K562 (cell line): ENCODE data around the gene CENPQ. TPM values are rescaled to one million over a fixed set of nuclear protein-coding genes. Genes with fewer than 3 reads are reported as not detected.

ENCODE experiments used
- ATAC-seq: fragments of 200-7000 bp; cut with Tn5 transposase; 3 replicates; pipeline ENCODE4 v1.9.1; 2020; ENCODE audit warnings: moderate library complexity
- BruUV-seq: library from RNA; stranded (reverse); fragments of 400-500 nt; replicated peaks from 2 replicates; lab custom pipeline; 2021; lab: Mats Ljungman, UMichigan
- CTCF ChIA-PET: fragments of 300-600 bp; formaldehyde crosslinking; extraction: SDS; loops from one replicate; lab custom pipeline; 2021; ENCODE audit warnings: low intra/inter-chr PET ratio; lab: Yijun Ruan, JAX
- POLR2A ChIA-PET: fragments of 300-600, 350-650 bp; sonication (Branson Sonifier 250); formaldehyde crosslinking; extraction: SDS; loops from one replicate; lab custom pipeline; 2021; ENCODE audit warnings: antibody characterized with exemption, inconsistent platforms; lab: Yijun Ruan, JAX
- DNase-seq, 4 experiments: peaks; one replicate each; pipeline versions ENCODE4 v3.0.0 to v3.0.0-alpha.2; 2011 to 2018; ENCODE audit warnings: low spot score in 3 of 4, mixed read lengths in 3 of 4; ENCODE audit errors: extremely low read depth in 1 of 4
- FAIRE-seq: peaks from 2 replicates; lab custom pipeline; 2011; peaks lifted over from hg19 to GRCh38; lab: Jason Lieb, UNC
- H2AFZ ChIP-seq: 2 replicates; pipeline ENCODE4 v1.6.0; 2011; ENCODE audit warnings: low read depth, low read length, control low read depth, inconsistent platforms
- H3K27ac ChIP-seq: fragments of 200-600 bp; 3 replicates; pipeline ENCODE4 v1.8.0; 2011; ENCODE audit warnings: low read depth, mild to moderate bottlenecking, control low read depth, inconsistent platforms, low read length, moderate library complexity, mixed read lengths; ENCODE audit errors: extremely low read depth
- H3K27me3 ChIP-seq, 2 experiments: fragments of 300-600 bp in 1 of 2; 2 replicates in 1 of 2; 3 replicates in 1 of 2; pipeline versions ENCODE4 v1.6.0 to v1.8.0; 2011; ENCODE audit warnings: inconsistent platforms in 2 of 2, low read length in 2 of 2, mild to moderate bottlenecking in 1 of 2, mixed read lengths in 1 of 2, moderate library complexity in 1 of 2; ENCODE audit not compliant: control insufficient read depth in 2 of 2, insufficient read depth in 2 of 2
- H3K36me3 ChIP-seq: fragments of 300-600 bp; 3 replicates; pipeline ENCODE4 v1.8.0; 2011; ENCODE audit warnings: mild to moderate bottlenecking, low read length, inconsistent platforms; ENCODE audit not compliant: control insufficient read depth, insufficient read depth
- H3K4me1 ChIP-seq, 2 experiments: fragments of 200-600 bp in 1 of 2; replicated peaks in 1 of 2; 2 replicates in 1 of 2; 3 replicates in 1 of 2; pipeline versions ENCODE4 v1.5.1 to v1.8.0; 2011; ENCODE audit warnings: inconsistent platforms in 2 of 2, low read length in 2 of 2, mild to moderate bottlenecking in 1 of 2, mixed read lengths in 1 of 2, moderate library complexity in 1 of 2; ENCODE audit not compliant: control insufficient read depth in 2 of 2, insufficient read depth in 2 of 2
- H3K4me2 ChIP-seq: 2 replicates; pipeline ENCODE4 v1.6.1; 2011; ENCODE audit warnings: low read length, control low read depth, inconsistent platforms, mixed read lengths; ENCODE audit not compliant: insufficient read depth
- H3K4me3 ChIP-seq: fragments of 200-600 bp; sonication (generic), shearing (Covaris generic); 2 replicates; pipeline ENCODE4 v1.5.1; 2016; ENCODE audit warnings: control low read depth, inconsistent platforms
- H3K79me2 ChIP-seq: fragments of 200-600 bp; 3 replicates; pipeline ENCODE4 v1.8.0; 2011; ENCODE audit warnings: low read length, inconsistent platforms; ENCODE audit not compliant: control insufficient read depth, insufficient read depth
- H3K9ac ChIP-seq, 2 experiments: 2 replicates each; pipeline versions ENCODE4 v1.6.0 to v1.6.1; 2011; ENCODE audit warnings: low read depth in 2 of 2, low read length in 2 of 2, control low read depth in 1 of 2, inconsistent platforms in 1 of 2, mild to moderate bottlenecking in 1 of 2, mixed read lengths in 1 of 2; ENCODE audit not compliant: insufficient read depth in 1 of 2
- H3K9me1 ChIP-seq: one replicate; pipeline ENCODE4 v1.6.0; 2011; ENCODE audit warnings: inconsistent platforms, mild to moderate bottlenecking, low read length, moderate library complexity; ENCODE audit not compliant: control insufficient read depth, insufficient read depth
- H3K9me3 ChIP-seq: replicated peaks from 2 replicates; pipeline ENCODE4 v1.5.1; 2011; ENCODE audit warnings: low read depth, low read length, inconsistent platforms; ENCODE audit not compliant: control insufficient read depth, insufficient read depth
- H4K20me1 ChIP-seq: replicated peaks from 2 replicates; pipeline ENCODE4 v1.6.1; 2011; ENCODE audit warnings: low read length, inconsistent platforms, mixed read lengths; ENCODE audit not compliant: control insufficient read depth, insufficient read depth
- BHLHE40 ChIP-seq: IDR thresholded peaks from 2 replicates; pipeline ENCODE4 v1.6.1; 2011; ENCODE audit warnings: low read length, improper control_type of control experiment
- CREBBP ChIP-seq: IDR thresholded peaks from one replicate; pipeline ENCODE4 v1.6.1; 2012; ENCODE audit warnings: low read depth, mild to moderate bottlenecking, control low read depth, inconsistent platforms, low read length
- HNRNPUL1 ChIP-seq: fragments of 200-400 bp; formaldehyde crosslinking; IDR thresholded peaks from 2 replicates; pipeline ENCODE4 v1.6.1; 2017; ENCODE audit warnings: low read length
- PHF21A ChIP-seq: fragments of 450-650 bp; IDR thresholded peaks from 2 replicates; pipeline ENCODE4 v1.6.1; 2017; ENCODE audit warnings: low read depth, borderline replicate concordance
- PHF8 ChIP-seq: fragments of 200-600 bp; sonication (generic); IDR thresholded peaks from 2 replicates; pipeline ENCODE4 v1.6.1; 2012; ENCODE audit warnings: mixed run types, mild to moderate bottlenecking, inconsistent platforms, low read length, moderate library complexity, borderline replicate concordance
- XRCC5 ChIP-seq: fragments of 200-400 bp; formaldehyde crosslinking; IDR thresholded peaks from 2 replicates; pipeline ENCODE4 v1.6.1; 2017; ENCODE audit warnings: low read depth, mild to moderate bottlenecking, low read length
- ZFX ChIP-seq: sonication (generic); formaldehyde crosslinking; IDR thresholded peaks from 2 replicates; pipeline ENCODE4 v1.8.0; 2022; ENCODE audit warnings: mild to moderate bottlenecking, missing genetic modification reagents, moderate library complexity
- ZNF282 ChIP-seq: sonication (generic); formaldehyde crosslinking; IDR thresholded peaks from 2 replicates; pipeline ENCODE4 v1.8.1; 2023; ENCODE audit warnings: missing genetic modification reagents
- WGBS: fragments of 100-300 bp; shearing (Covaris generic); methylation state at CpG from one replicate; pipeline ENCODE4 v1.1.6; 2016; ENCODE audit warnings: low coverage, mixed read lengths; ENCODE audit not compliant: insufficient coverage; ENCODE audit errors: missing lambda C conversion rate; 5-methylcytosine and 5-hydroxymethylcytosine counted together
- in situ Hi-C: fragments of 300-500 bp; cut with MboI; formaldehyde crosslinking; loops from 4 replicates; pipeline ENCODE4 v1.15.0; 2018; ENCODE audit warnings: inconsistent platforms, mixed read lengths
- intact Hi-C: fragments of 100-400 bp; cut with micrococcal nuclease; formaldehyde crosslinking; loops from 2 replicates; pipeline ENCODE4 v1.14.2; 2022
- polyA plus RNA-seq, 8 experiments: library from polyadenylated mRNA; depleted of rRNA in 4 of 8; stranded (reverse) in 5 of 8; unstranded in 3 of 8; fragments of >200 nt; fragmentation: Nextera tagmentation in 2 of 8; fragmentation: Illumina TruSeq in 1 of 8; extraction: Ambion mirVana in 2 of 8; extraction: Trizol in 1 of 8; gene quantifications; 2 replicates each; pipeline versions ENCODE4 v1.2.1 to v1.2.3, GENCODE V29; 2011 to 2014; ENCODE audit warnings: inconsistent platforms in 1 of 8, missing spikeins in 1 of 8
- total RNA-seq, 7 experiments: library from RNA; depleted of rRNA in 6 of 7; stranded (reverse); fragments of >200 nt in 6 of 7; fragmentation: Illumina TruSeq in 2 of 7; extraction: Trizol in 2 of 7; gene quantifications; 2 replicates each; pipeline versions ENCODE4 v1.2.1 to v1.2.3, GENCODE V29; 2011 to 2021; ENCODE audit warnings: low replicate concordance in 1 of 7
- TF ChIP-seq, protein P1 (sequence below): fragments of 200-400 bp; formaldehyde crosslinking; IDR thresholded peaks from 2 replicates; pipeline ENCODE4 v1.6.1; 2017; ENCODE audit warnings: mild to moderate bottlenecking, low read depth, low read length, moderate library complexity

Gene CENPQ
- total and polyA plus RNA-seq, 9 of the 15 experiments (the other 6 are each of a cell fraction or from before 2014, with no cell fraction given), result 12.7 to 48.3 (median 26.4) TPM

DNA sequence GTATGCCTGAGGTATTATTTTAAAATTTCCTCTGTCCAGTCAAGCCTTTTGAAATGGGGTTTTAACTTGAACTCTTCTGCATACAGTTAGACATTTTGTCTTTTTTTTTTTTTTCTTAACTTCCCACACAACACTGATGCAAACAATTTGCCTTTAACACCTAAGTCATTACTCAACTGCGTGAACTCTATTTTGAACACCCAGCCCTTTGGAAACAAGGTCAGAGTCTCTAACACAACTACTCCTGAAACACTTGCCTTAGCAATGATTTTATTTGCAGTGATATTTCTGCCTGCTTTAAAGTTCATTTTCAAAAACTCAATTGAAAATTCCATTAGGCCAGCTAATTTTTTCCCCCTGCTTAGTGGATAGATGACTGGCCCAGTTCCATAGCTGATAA, 60.7 kb downstream of the CENPQ start:
- no peak overlapping the region for H3K4me3 ChIP-seq
- H3K9me3 ChIP-seq, result no peaks in the 10 kb centered on the region
- no peak for FAIRE-seq
- H3K9me1 ChIP-seq, result no peaks in the 10 kb centered on the region
- H3K4me2 ChIP-seq, result no peak overlapping the region
- POLR2A ChIA-PET, result no interaction called here
- no peaks in the 10 kb centered on the region for H3K4me1 ChIP-seq
- no peak for ATAC-seq
- TF ChIP-seq PHF21A (no peak), HNRNPUL1 (no peak), ZFX (CRISPR knock-in tag) (no peak), BHLHE40 (no peak), XRCC5 (no peak), PHF8 (no peak), CREBBP (no peak), ZNF282 (CRISPR knock-in tag) (no peak)
- TF ChIP-seq, protein P1, sequence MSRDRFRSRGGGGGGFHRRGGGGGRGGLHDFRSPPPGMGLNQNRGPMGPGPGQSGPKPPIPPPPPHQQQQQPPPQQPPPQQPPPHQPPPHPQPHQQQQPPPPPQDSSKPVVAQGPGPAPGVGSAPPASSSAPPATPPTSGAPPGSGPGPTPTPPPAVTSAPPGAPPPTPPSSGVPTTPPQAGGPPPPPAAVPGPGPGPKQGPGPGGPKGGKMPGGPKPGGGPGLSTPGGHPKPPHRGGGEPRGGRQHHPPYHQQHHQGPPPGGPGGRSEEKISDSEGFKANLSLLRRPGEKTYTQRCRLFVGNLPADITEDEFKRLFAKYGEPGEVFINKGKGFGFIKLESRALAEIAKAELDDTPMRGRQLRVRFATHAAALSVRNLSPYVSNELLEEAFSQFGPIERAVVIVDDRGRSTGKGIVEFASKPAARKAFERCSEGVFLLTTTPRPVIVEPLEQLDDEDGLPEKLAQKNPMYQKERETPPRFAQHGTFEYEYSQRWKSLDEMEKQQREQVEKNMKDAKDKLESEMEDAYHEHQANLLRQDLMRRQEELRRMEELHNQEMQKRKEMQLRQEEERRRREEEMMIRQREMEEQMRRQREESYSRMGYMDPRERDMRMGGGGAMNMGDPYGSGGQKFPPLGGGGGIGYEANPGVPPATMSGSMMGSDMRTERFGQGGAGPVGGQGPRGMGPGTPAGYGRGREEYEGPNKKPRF, result no peak
- WGBS, result 70% methylated on average over 1 of the region's 1 CpG
- no peak overlapping the region for H3K9ac ChIP-seq
- no peak overlapping the region for H2AFZ ChIP-seq
- no peaks in the 10 kb centered on the region for H3K79me2 ChIP-seq
- H4K20me1 ChIP-seq, result no peaks in the 10 kb centered on the region
- no peak overlapping the region for H3K27ac ChIP-seq
- intact Hi-C loops, result no loop called here
- in situ Hi-C loops, result no loop called here
- BruUV-seq, result no TSS peak
- no peaks in the 10 kb centered on the region for H3K27me3 ChIP-seq
- CTCF ChIA-PET, result no interaction called here
- no peaks in the 10 kb centered on the region for H3K36me3 ChIP-seq
- no peak for DNase-seq
